Suppressor macrophage treated with lipopolysaccharide for 1 hour (primary cell): ENCODE data around the gene C6orf15.
A peak's percentile ranks its signal among the peaks of the same experiment; 100 is the strongest.
"Not testable (repeated sequence)": the region's sequence is repeated elsewhere in the genome, so short reads cannot be mapped to it uniquely, and the experiment has no call there.

Experiments
- DNase-seq, 3 donors: peaks; one replicate each; pipeline ENCODE4 v3.0.0-alpha.2; 2020 to 2022

The C6orf15 gene

GRCh38 chr6:31067028-31067427 is 45.3 kb downstream of the C6orf15 start:
- DNase-seq = not testable (repeated sequence)

- peak in 1 of 3 donors; percentile 16 for DNase-seq
Observed at GRCh38 chr6:31065556-31065955, 46.8 kb downstream of the C6orf15 start.

GRCh38 chr6:31063906-31064435 is 48.4 kb downstream of the C6orf15 start:
- DNase-seq = no peak
